ENCODE measurements around the gene FSTL4. TPM values are rescaled to one million over a fixed set of nuclear protein-coding genes. Genes with fewer than 3 reads are reported as not detected.

FSTL4 gene
- total RNA-seq, 4 donors from 2014 or later: 0.41 TPM; not detected in 3

DNA sequence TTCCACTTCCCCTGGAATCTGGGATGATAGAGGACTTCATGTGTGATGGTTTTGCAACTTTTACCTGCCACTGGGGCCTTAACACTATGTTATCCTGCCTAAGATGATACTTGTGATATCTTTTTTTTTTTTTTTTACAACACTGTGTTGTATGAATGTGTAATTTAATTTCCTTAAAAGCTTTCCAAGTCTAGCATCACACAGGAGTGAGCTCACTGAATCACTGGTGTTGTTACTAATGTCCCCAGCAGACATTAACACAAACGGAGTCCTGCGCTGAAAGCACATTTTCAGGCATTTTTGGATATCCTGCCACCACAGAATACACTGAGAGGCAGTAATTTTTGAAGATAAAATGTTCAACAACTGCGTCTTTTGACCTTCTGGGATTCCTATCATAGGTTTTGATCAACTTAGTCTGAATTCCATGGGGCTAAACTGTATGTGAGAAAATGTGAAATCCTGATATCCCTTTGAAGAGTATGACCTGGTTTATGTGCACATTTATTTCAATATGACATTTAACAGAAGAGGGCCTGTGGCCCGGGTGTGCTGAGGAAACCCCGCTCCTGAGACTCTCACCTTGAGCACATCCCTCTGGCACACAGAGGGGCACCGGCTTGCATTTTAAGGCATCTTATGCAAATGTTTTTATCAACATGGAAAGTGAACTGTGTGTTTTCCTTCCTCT lies 118.0 kb downstream of the FSTL4 start:
- DNase-seq: no peak
- H3K9me3 ChIP-seq: no peaks in the 10 kb centered on the region
- no peaks in the 10 kb centered on the region for H3K36me3 ChIP-seq
- intact Hi-C loops (cut with DNase I; ENCODE audit: low total_unique reads): no loop called here
- no peaks in the 10 kb centered on the region for H3K27me3 ChIP-seq
- H3K27ac ChIP-seq: no peak overlapping the region
- no peak for TF ChIP-seq POLR2A (IDR thresholded peaks at IDR 0.05)
- TF ChIP-seq, protein P1, sequence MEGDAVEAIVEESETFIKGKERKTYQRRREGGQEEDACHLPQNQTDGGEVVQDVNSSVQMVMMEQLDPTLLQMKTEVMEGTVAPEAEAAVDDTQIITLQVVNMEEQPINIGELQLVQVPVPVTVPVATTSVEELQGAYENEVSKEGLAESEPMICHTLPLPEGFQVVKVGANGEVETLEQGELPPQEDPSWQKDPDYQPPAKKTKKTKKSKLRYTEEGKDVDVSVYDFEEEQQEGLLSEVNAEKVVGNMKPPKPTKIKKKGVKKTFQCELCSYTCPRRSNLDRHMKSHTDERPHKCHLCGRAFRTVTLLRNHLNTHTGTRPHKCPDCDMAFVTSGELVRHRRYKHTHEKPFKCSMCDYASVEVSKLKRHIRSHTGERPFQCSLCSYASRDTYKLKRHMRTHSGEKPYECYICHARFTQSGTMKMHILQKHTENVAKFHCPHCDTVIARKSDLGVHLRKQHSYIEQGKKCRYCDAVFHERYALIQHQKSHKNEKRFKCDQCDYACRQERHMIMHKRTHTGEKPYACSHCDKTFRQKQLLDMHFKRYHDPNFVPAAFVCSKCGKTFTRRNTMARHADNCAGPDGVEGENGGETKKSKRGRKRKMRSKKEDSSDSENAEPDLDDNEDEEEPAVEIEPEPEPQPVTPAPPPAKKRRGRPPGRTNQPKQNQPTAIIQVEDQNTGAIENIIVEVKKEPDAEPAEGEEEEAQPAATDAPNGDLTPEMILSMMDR (IDR thresholded peaks at IDR 0.05): no peak
- H3K4me1 ChIP-seq: no peaks in the 10 kb centered on the region
- H3K4me3 ChIP-seq: no peak overlapping the region

DNA sequence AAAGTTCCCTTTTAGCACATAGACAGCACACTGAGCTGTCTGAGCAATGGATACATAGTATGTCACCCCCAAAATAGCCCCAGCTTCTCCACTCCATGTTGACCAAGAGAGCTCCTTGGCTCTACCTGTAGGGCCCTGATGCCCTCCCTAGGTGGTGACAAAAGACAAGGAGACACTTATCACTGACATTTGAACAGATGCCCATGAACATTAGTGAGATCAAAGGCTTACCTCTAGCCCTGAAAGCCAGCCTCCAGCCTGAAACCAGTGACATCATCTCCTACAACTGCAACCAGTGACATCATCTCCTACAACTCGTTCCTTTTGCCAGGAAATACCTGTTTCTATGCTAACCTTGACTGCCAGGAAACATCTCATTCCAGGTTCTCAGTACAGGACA lies 122.7 kb downstream of the FSTL4 start:
- Histone ChIP-seq H3K9me3 (no peaks in the 10 kb centered on the region), H3K27me3 (no peaks in the 10 kb centered on the region), H3K36me3 (no peaks in the 10 kb centered on the region), H3K4me1 (no peaks in the 10 kb centered on the region), H3K27ac (no peak overlapping the region), H3K4me3 (no peak overlapping the region)
- intact Hi-C loops (cut with DNase I; ENCODE audit: low total_unique reads): no loop called here
- TF ChIP-seq, protein P1 (IDR thresholded peaks at IDR 0.05): no peak
- TF ChIP-seq POLR2A (IDR thresholded peaks at IDR 0.05): no peak
- DNase-seq: no peak

DNA sequence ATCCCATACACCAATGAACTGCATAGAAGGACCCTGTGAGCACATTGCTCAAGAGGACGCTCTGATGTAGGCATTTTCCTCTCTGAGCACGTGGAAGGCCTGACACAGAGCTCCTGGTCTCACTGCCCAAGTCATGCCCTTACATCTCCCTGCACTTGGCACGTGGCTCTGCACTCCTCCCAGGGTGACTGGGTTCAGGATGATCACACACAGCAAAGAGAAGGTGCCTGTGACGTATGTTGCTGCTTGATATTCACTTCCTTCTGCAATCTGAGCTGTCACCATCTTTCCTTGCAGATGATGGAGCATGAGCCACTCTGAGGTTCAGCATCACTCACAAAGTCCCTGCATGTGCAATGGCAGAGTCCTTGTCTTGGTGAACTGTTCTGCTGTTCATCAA lies 125.2 kb downstream of the FSTL4 start:
- Histone ChIP-seq H3K27ac (no peak overlapping the region), H3K4me1 (no peaks in the 10 kb centered on the region), H3K36me3 (no peaks in the 10 kb centered on the region), H3K9me3 (no peaks in the 10 kb centered on the region), H3K27me3 (no peaks in the 10 kb centered on the region), H3K4me3 (no peak overlapping the region)
- intact Hi-C loops (cut with DNase I; ENCODE audit: low total_unique reads): no loop called here
- TF ChIP-seq, protein P1 (IDR thresholded peaks at IDR 0.05): no peak
- no peak for TF ChIP-seq POLR2A (IDR thresholded peaks at IDR 0.05)
- no peak for DNase-seq

DNA sequence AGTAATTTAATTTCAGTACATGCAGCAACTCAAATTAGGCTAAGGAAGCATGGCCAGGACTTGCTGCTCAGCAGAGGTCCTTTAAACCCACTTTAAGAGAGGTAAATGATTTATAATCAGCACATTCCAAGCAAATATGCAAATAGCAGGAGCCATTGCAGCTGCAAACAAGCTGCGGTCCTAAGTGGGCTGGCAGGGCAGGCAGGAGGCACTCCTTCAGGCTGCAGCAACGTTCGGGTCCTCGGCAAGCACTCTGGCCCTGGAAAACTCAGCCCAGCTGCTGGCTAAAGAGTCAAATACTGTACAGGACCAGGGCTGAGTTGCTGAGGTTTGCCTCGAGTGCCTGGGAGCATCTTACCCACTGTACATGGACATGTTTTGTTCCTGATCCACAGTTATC lies 126.9 kb downstream of the FSTL4 start:
- TF ChIP-seq POLR2A (IDR thresholded peaks at IDR 0.05): no peak
- TF ChIP-seq, protein P1 (IDR thresholded peaks at IDR 0.05): no peak

DNA sequence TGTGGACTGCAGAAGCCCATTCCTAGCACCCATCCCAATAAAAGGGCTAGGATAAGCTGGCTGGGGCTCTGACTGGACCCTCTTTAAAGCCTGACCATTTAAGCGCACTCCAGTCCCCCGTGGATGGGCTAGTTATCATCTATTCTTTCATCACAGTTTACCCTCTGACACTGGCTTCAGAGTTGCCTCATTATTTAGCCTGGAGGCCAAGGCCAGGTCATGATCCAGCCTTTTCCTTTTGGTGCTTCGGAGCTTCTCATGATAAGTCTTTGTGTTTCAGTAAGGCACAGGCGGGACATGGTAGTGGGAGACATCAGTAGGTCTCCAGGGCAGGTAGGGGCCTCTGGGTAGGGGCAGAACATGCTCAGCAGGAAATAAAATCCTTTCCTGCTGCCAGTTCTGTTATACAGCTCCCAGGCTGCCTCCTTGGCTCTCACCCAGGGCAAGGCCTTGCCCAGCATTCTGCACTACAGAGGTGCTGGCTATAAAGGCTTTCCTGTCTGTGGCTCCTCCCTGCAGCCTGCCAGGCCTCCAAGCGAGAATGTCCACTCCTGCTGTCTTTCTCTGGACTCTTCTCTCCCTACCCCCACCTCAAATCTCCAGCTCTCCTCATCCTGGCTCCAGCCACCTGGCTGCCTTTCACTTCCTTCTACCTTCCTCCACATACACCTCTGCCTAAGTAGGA lies 128.8 kb downstream of the FSTL4 start:
- DNase-seq: no peak
- H3K36me3 ChIP-seq: no peaks in the 10 kb centered on the region
- no peaks in the 10 kb centered on the region for H3K27me3 ChIP-seq
- H3K4me3 ChIP-seq: no peak overlapping the region
- H3K4me1 ChIP-seq: no peaks in the 10 kb centered on the region
- intact Hi-C loops (cut with DNase I; ENCODE audit: low total_unique reads): no loop called here
- no peak overlapping the region for H3K27ac ChIP-seq
- no peaks in the 10 kb centered on the region for H3K9me3 ChIP-seq
- TF ChIP-seq, protein P1 (IDR thresholded peaks at IDR 0.05): no peak
- TF ChIP-seq POLR2A (IDR thresholded peaks at IDR 0.05): no peak

More for the DNA sequence above, 126.9 kb downstream of the FSTL4 start:
- Histone ChIP-seq H3K4me3 (no peak overlapping the region), H3K36me3 (no peaks in the 10 kb centered on the region), H3K4me1 (no peaks in the 10 kb centered on the region), H3K27me3 (no peaks in the 10 kb centered on the region), H3K9me3 (no peaks in the 10 kb centered on the region), H3K27ac (no peak overlapping the region)
- no peak for DNase-seq
- intact Hi-C loops (cut with DNase I; ENCODE audit: low total_unique reads): no loop called here

Measured in uterus (tissue), 4 donors.